KOPT-K1 (cell line): Measurements from ENCODE around the gene FAM149B1.
"Not testable (repeated sequence)": the region's sequence is repeated elsewhere in the genome, so short reads cannot be mapped to it uniquely, and the experiment has no call there.

Source experiments
- H3K27ac ChIP-seq: fragments of 200-600 bp; sonication (generic); 2 replicates; pipeline ENCODE4 v1.5.1; 2016; ENCODE audit warnings: antibody characterized with exemption, mild to moderate bottlenecking, low read depth, low read length; ENCODE audit not compliant: poor library complexity, severe bottlenecking
- H3K36me3 ChIP-seq: fragments of 200-600 bp; sonication (generic); 2 replicates; pipeline ENCODE4 v1.5.1; 2017; ENCODE audit warnings: antibody characterized with exemption, mild to moderate bottlenecking, low read length, moderate library complexity; ENCODE audit not compliant: insufficient read depth
- H3K9me3 ChIP-seq: fragments of 200-600 bp; sonication (generic); 2 replicates; pipeline ENCODE4 v1.5.1; 2017; ENCODE audit warnings: antibody characterized with exemption, low read length, mild to moderate bottlenecking; ENCODE audit not compliant: insufficient read depth, poor library complexity, severe bottlenecking

FAM149B1 gene

DNA sequence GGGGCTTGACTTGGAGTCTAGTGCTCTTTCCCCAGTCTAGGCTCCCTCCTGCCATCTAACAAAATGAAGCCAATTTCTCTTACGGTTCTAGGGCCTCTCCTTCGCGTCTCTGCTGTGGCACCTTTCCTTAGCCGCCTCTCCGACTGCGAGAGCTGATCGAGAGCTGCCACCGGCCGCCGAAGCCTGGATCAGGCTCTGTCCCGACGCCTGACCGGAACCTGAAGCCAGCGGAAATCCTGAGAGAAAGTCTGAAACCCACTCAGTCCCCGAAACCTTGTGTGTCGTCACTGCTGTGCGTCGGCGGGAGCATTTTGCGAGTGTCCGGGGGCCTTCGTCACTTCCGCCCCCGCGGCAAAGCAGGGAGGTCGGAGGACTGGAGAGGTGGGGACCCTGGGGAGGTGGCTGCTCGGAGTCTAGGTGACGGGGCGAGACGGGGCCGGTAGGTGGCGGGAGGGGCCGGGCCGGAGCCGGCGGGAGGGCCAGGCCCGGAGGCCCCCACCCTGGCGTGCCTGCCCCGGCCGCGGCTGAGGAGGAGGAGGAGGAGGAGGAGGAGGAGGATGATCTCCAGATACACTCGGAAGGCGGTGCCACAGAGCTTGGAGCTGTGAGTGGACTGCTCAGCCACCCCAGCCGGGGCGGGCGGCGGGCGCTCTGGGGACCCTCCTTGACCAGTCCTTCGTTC is at the start of gene FAM149B1, which contains the start of gene ECD:
Gene FAM149B1 (plus strand): TSS at position 337 of the 682 bp plus-strand sequence. CDS start 221 bp downstream, at position 558.
Gene ECD (minus strand): TSS at position 226 of the 682 bp plus-strand sequence. CDS start 4,071 bp downstream, outside the sequence.
- H3K27ac ChIP-seq: peak within 1 kb of the TSS; percentile 71
- no peaks in the 10 kb centered on the region for H3K9me3 ChIP-seq
- peaks cover 15% of the 10 kb centered on the region for H3K36me3 ChIP-seq

DNA sequence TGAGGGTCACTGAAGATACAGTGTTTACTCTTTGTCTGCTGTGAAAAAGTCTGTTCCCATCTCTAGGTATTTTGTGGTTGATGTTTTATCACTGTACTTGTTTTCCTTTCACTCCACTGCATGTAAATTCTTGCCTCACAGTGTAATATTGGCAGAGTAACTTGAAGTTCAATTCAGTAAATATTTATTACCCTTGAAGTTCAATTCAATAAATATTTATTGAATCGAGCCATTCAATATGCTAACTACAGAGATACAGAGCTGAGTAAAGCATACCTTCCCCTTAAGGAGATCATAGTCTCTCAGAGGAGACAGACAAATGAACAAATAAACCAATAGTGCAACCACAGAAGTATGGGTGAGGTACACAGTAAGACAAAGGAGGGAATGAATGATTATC is 48.5 kb upstream of the FAM149B1 start:
- H3K9me3 ChIP-seq: no peaks in the 10 kb centered on the region
- peaks cover 34% of the 10 kb centered on the region for H3K36me3 ChIP-seq
- H3K27ac ChIP-seq: no peak overlapping the region

DNA sequence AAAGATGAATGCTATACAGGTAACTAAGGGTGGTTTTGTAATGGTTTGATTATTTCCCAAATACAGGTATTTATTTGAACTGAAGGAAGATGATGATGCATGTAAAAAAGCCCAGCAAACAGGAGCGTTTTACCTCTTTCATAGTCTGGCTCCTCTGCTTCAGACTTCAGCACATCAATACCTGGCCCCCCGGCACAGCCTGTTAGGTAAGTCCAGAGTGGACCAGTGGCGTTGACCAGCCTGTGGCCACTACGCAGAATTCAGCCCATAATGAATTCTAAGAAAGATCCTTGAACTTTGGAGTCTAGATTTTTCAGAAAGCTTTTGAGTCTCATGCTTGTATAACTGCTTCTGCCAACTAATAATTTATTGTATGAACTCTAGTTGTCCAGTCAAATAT is 48.0 kb upstream of the FAM149B1 start:
- no peak overlapping the region for H3K27ac ChIP-seq
- H3K36me3 ChIP-seq: peaks cover 39% of the 10 kb centered on the region
- no peaks in the 10 kb centered on the region for H3K9me3 ChIP-seq

DNA sequence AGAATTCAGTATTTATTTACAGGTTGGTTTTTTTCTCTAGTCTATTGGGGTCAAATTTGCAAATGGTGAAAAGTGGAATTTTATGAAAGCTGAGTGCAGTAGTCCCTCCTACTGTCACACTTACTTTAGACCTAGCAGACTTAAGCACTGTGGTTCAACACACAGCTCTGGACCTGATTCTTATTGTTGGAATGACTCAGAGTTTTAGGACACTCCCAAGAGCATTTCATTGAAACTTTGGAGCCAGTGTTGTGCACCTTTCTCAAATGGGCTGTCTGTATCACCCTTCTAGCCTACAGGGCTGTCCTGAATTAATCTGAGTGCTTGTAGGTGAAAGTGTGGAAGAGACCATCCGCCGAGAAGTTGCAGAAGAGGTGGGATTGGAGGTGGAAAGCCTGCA is 41.6 kb upstream of the FAM149B1 start:
- Histone ChIP-seq H3K36me3 (peaks cover 66% of the 10 kb centered on the region), H3K9me3 (no peaks in the 10 kb centered on the region), H3K27ac (no peak overlapping the region)

DNA sequence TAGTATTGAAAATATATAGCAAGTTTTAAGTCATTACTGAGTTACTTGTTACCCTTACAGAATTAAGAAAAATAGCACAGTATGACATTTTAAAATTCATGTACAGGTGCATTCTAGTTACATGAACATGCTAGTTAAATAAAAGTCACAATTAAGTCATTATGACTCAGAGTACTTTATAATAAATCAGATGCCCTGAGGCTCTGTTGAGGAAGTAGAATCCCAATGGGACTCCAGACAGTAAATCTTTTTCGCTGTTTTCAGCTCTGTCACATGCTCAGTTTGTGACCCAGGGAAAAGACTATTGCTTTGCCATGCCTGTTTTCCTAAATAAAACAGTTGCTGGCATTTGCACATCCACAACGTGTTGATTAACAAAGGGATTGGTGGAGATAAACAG is 36.6 kb upstream of the FAM149B1 start:
- Histone ChIP-seq H3K36me3 (peaks cover 86% of the 10 kb centered on the region), H3K27ac (no peak overlapping the region), H3K9me3 (no peaks in the 10 kb centered on the region)

DNA sequence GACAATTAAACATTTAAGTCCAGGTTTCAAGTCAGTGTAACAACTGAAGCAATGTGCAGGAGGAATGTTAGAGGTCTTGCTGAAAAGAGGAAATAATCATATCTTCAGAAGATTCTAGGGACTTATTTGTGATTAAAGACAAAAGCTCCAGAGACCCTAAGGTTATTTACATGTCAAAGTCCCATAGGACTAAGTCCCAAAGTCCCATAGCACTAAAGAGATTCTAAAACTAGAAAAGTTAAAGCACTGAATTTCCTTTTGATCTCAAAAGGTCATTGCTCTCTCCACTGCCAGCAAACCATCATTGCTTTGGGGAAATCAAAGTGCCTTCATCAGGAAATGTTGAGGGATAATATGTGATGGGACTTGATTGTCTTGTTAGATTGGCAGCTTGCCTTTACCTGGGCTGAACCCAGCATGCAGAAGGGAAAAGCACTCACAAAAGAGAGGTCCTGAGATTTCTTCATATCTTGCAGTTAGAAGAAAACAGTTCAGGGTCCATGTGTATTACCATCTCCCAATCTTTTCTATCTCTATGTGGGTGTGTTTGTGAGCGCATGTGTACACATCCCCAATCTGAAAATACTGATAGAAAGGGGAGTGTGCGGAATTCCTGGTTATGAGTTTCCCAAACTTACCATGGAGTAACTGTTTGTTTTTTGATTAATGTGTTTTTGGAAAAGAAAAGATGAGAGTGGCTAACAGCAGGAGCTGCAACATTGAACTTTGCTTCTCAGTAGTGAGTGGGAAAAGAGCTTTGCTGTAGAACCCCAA is 35.8 kb upstream of the FAM149B1 start:
- H3K36me3 ChIP-seq: peaks cover 89% of the 10 kb centered on the region
- H3K9me3 ChIP-seq: no peaks in the 10 kb centered on the region
- H3K27ac ChIP-seq: no peak overlapping the region

DNA sequence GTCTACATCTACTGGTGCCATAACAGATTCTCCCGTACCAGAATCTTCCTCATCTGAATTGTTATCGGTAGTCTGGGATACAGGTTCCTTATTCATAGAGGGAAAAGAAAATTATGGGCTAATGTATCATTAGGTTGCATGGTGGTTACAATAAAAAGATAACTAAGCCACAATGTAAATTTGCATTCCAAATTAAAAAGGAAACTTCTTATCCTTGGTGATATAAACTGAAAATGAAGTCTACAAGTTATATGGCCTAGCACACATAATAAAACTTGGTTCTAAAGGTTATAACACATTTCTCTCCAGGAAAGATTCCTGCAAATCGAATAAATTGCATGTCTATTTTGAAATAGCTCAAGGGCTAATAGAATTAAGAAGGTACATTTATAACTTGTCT is 33.2 kb upstream of the FAM149B1 start:
- H3K9me3 ChIP-seq: no peaks in the 10 kb centered on the region
- no peak overlapping the region for H3K27ac ChIP-seq
- peaks cover 95% of the 10 kb centered on the region for H3K36me3 ChIP-seq

DNA sequence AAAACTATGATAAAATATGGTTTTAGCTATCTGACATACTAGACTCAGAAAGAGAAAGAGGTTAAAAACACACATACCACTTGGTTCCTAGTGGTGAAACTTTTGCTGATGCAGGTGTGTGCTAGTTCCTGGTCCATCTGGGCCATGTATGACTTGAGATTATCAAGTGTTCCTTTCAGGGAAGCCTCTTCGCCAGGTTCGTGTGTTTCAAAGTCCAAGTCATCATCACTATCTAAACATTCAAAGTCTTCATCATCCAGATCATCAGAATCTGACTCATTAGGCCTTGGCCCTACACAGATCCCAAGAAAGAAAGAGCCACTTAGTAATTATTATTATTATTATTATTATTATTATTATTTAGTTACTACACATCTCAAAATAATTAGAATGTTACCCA is 31.3 kb upstream of the FAM149B1 start:
- Histone ChIP-seq H3K9me3 (no peaks in the 10 kb centered on the region), H3K36me3 (peaks cover 97% of the 10 kb centered on the region), H3K27ac (no peak overlapping the region)

DNA sequence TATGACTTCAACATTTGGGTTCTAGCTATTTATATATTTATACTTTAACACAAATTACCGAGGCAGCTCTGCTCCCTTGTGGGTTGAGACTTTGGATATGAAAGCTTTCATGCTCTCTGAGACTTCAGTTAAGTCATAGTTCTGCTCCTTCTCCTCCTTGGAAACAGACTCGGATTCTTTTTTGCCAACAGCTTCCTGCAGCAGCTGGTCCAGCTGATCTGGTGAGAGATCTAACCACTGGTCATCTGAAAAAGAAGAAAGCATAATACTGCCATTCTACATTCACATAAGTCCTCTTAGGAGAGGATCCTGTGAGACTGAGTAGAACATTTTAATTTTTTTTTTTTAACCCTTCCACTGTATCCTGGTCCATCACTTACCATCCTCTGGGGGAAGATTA is 28.7 kb upstream of the FAM149B1 start:
- no peak overlapping the region for H3K27ac ChIP-seq
- peaks cover 95% of the 10 kb centered on the region for H3K36me3 ChIP-seq

DNA sequence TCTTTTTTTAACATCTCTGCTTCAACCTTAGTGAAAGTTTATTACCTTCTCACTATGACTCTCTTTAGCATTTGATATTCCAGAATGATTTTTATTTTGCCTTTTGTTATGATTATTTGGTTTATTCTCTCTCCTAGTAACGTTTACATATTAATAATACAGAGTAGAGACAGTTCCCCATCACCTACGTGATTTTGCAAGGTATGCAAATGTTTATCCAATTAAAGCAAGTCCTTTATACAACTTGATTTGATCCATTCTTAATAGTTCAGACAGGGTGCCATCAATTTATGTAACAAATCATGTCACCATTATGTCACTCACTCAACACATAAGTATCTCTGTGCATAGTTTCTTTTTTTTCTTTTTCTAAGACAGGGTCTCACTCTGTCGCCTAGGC is 26.3 kb upstream of the FAM149B1 start:
- Histone ChIP-seq H3K36me3 (peaks cover 94% of the 10 kb centered on the region), H3K9me3 (no peaks in the 10 kb centered on the region), H3K27ac (no peak overlapping the region)

More for the DNA sequence above, 28.7 kb upstream of the FAM149B1 start:
- H3K9me3 ChIP-seq: no peaks in the 10 kb centered on the region

DNA sequence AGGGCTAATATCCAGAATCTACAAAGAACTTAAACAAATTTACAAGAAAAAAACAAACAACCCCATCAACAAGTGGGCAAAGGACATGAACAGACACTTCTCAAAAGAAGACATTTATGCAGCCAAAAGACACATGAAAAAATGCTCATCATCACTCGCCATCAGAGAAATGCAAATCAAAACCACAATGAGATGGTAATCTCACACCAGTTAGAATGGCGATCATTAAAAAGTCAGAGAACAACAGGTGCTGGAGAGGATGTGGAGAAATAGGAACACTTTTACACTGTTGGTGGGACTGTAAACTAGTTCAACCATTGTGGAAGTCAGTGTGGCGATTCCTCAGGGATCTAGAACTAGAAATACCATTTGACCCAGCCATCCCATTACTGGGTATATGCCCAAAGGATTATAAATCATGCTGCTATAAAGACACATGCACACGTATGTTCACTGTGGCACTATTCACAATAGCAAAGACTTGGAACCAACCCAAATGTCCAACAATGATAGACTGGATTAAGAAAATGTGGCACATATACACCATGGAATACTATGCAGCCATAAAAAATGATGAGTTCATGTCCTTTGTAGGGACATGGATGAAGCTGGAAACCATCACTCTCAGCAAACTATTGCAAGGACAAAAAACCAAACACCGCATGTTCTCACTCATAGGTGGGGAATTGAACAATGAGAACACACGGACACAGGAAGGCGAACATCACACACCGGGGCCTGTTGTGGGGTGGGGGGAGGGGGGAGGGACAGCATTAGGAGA is 17.1 kb upstream of the FAM149B1 start:
- H3K36me3 ChIP-seq: peaks cover 86% of the 10 kb centered on the region
- not testable (repeated sequence) for H3K9me3 ChIP-seq, H3K27ac ChIP-seq

DNA sequence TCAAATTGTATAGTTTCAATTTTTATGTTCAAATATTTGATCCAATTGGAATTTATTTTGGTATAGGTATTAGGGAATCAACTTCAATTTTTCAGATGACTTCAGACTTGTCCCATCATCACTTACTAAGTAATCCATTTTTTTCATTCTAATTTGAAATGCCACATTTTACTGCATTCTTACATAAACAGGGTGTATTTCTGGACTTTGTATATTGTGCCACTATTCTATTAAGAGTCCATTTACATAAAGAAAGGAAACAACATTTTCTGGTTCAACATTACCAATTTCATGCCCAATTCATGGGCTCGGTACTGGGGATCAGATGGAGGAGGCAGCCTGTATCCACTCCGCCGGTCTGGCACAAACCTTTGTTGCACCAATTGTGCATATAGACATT is 15.9 kb upstream of the FAM149B1 start:
- Histone ChIP-seq H3K27ac (no peak overlapping the region), H3K9me3 (peaks cover 5% of the 10 kb centered on the region), H3K36me3 (peaks cover 86% of the 10 kb centered on the region)

DNA sequence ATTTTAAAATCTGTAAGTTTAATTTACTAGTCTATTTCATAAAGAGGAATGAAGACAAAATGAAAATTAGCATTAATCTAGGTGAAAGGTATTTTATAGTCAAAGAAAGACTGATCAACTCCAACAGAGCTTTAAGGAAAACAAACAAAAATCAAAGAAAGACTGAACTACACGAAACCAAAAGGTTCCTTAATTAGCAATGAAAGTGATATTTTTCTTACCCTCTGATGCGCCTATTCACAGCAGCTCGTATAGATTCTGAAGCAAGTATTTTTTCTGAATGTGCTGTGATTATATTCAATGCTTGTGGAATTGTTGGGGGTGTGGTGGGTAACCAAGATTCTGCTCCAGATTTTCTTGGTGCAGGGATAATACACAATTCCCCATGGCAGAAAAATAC is 11.9 kb upstream of the FAM149B1 start:
- H3K36me3 ChIP-seq: peaks cover 84% of the 10 kb centered on the region
- peaks cover 5% of the 10 kb centered on the region for H3K9me3 ChIP-seq
- no peak overlapping the region for H3K27ac ChIP-seq

DNA sequence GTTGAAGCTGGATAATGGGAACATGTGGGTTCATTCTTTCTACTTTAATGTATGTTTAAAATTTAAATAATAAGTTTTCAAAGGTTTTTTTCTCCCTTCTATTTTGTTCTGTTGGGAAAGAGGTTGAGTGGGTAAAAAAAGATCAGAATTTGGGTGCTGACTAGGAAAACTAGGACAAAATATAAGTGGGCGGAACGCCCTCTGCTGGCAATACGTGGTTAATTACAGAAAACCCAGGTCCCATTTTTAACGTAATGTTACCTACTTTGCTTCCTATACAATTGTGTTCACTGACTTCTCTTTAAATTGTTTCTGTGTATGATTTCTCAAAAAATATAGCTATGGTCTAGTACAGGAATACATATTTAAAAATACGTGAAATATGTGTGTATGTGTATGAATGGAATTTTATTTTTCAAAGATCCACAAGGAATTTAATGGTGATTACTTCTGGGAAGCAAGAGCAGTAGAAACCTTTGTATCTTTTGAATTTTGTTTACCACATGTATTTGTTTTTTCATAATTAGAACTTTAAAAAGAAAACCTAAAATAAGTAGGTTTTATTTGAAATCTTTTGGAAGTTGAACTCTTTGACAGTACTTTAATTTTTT is 8.8 kb upstream of the FAM149B1 start:
- no peak overlapping the region for H3K27ac ChIP-seq
- no peaks in the 10 kb centered on the region for H3K9me3 ChIP-seq
- peaks cover 83% of the 10 kb centered on the region for H3K36me3 ChIP-seq

DNA sequence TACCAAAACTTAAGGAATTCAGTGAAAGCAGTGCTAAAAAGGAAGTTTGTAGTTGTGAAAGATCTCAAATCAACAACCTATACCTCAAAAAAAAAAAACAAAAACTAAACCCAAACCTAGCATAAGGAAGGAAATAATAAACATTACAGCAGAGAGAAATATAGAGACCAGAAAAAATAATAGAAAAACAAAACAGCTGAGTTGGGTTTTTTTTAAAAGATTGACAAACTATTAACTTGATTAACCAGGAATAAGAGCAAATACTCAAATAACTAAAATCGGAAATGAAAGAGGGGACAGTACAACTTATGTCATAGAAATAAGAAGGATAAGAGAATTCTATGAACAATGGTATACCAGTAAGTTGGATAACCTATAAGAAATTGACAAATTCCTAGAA is 6.8 kb upstream of the FAM149B1 start:
- H3K36me3 ChIP-seq: peaks cover 69% of the 10 kb centered on the region

More for the DNA sequence above, 6.8 kb upstream of the FAM149B1 start:
- Histone ChIP-seq H3K9me3 (no peaks in the 10 kb centered on the region), H3K27ac (no peak overlapping the region)
